ENCODE results near the gene CXCL16.

GRCh38 chr17:4710693-4711634 is 28.8 kb downstream of the CXCL16 start:
- no peak for TF ChIP-seq CTCF (IDR thresholded peaks at IDR 0.05)
- TF ChIP-seq EP300 (IDR thresholded peaks at IDR 0.05; ENCODE audit: low read depth): no peak
